Measurements from ENCODE around the gene UTP15.

The UTP15 gene

GRCh38 chr5:73528248-73528647 lies 37.3 kb upstream of the UTP15 start:
- Histone ChIP-seq H3K36me3 (no peaks in the 10 kb centered on the region), H3K9me3 (ENCODE audit: severe bottlenecking) (no peaks in the 10 kb centered on the region), H3K27me3 (ENCODE audit: insufficient read depth, low read depth, severe bottlenecking) (no peaks in the 10 kb centered on the region), H3K27ac (no peak overlapping the region), H3K4me3 (ENCODE audit: low read depth, low read length) (no peak overlapping the region)
- no peak for DNase-seq
- TF ChIP-seq, protein P1, sequence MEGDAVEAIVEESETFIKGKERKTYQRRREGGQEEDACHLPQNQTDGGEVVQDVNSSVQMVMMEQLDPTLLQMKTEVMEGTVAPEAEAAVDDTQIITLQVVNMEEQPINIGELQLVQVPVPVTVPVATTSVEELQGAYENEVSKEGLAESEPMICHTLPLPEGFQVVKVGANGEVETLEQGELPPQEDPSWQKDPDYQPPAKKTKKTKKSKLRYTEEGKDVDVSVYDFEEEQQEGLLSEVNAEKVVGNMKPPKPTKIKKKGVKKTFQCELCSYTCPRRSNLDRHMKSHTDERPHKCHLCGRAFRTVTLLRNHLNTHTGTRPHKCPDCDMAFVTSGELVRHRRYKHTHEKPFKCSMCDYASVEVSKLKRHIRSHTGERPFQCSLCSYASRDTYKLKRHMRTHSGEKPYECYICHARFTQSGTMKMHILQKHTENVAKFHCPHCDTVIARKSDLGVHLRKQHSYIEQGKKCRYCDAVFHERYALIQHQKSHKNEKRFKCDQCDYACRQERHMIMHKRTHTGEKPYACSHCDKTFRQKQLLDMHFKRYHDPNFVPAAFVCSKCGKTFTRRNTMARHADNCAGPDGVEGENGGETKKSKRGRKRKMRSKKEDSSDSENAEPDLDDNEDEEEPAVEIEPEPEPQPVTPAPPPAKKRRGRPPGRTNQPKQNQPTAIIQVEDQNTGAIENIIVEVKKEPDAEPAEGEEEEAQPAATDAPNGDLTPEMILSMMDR (IDR thresholded peaks at IDR 0.05; ENCODE audit: low read depth, low read length): no peak

GRCh38 chr5:73529081-73529480 lies 36.5 kb upstream of the UTP15 start:
- Histone ChIP-seq H3K9me3 (ENCODE audit: severe bottlenecking) (no peaks in the 10 kb centered on the region), H3K4me3 (ENCODE audit: low read depth, low read length) (no peak overlapping the region), H3K27me3 (ENCODE audit: insufficient read depth, low read depth, severe bottlenecking) (no peaks in the 10 kb centered on the region), H3K36me3 (no peaks in the 10 kb centered on the region), H3K27ac (no peak overlapping the region)
- DNase-seq: no peak
- TF ChIP-seq, protein P1 (IDR thresholded peaks at IDR 0.05; ENCODE audit: low read depth, low read length): no peak

- H3K9me3 ChIP-seq (ENCODE audit: severe bottlenecking): no peaks in the 10 kb centered on the region
- no peak for DNase-seq
- TF ChIP-seq, protein P1 (IDR thresholded peaks at IDR 0.05; ENCODE audit: low read depth, low read length): no peak
- no peak overlapping the region for H3K27ac ChIP-seq
- no peaks in the 10 kb centered on the region for H3K27me3 ChIP-seq (ENCODE audit: insufficient read depth, low read depth, severe bottlenecking)
- H3K4me3 ChIP-seq (ENCODE audit: low read depth, low read length): no peak overlapping the region
- no peaks in the 10 kb centered on the region for H3K36me3 ChIP-seq
Observed at GRCh38 chr5:73531356-73531755, 34.2 kb upstream of the UTP15 start.

GRCh38 chr5:73532195-73532594 lies 33.3 kb upstream of the UTP15 start:
- Histone ChIP-seq H3K9me3 (ENCODE audit: severe bottlenecking) (no peaks in the 10 kb centered on the region), H3K27ac (no peak overlapping the region), H3K4me3 (ENCODE audit: low read depth, low read length) (no peak overlapping the region), H3K36me3 (no peaks in the 10 kb centered on the region), H3K27me3 (ENCODE audit: insufficient read depth, low read depth, severe bottlenecking) (no peaks in the 10 kb centered on the region)
- DNase-seq: no peak
- TF ChIP-seq, protein P1 (IDR thresholded peaks at IDR 0.05; ENCODE audit: low read depth, low read length): no peak

GRCh38 chr5:73534011-73534644 lies 31.4 kb upstream of the UTP15 start:
- TF ChIP-seq, protein P1 (IDR thresholded peaks at IDR 0.05; ENCODE audit: low read depth, low read length): no peak
- Histone ChIP-seq H3K27me3 (ENCODE audit: insufficient read depth, low read depth, severe bottlenecking) (no peaks in the 10 kb centered on the region), H3K4me3 (ENCODE audit: low read depth, low read length) (no peak overlapping the region), H3K27ac (no peak overlapping the region), H3K9me3 (ENCODE audit: severe bottlenecking) (no peaks in the 10 kb centered on the region), H3K36me3 (no peaks in the 10 kb centered on the region)
- DNase-seq: no peak

DNA sequence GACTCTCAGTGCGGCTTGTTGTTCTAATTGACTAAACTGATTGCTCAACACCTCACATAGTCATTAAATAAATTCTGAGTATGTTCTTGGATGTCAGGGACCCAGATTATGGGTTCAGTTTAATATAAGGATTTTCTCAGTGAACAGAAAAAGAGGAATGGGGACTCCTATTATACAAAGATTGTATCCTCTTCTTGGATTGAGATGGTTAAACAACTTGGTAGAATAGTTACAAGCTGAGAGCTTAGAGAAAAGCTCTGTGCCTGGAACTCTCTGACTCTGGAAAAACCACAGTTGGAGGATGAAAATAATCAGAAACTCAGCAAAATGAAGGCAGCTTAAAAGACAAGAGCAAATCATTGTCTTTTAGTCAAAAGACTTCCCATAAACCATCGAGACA lies 30.6 kb upstream of the UTP15 start:
- H3K27me3 ChIP-seq (ENCODE audit: insufficient read depth, low read depth, severe bottlenecking): no peaks in the 10 kb centered on the region
- H3K36me3 ChIP-seq: no peaks in the 10 kb centered on the region
- DNase-seq: no peak
- no peaks in the 10 kb centered on the region for H3K9me3 ChIP-seq (ENCODE audit: severe bottlenecking)
- no peak overlapping the region for H3K4me3 ChIP-seq (ENCODE audit: low read depth, low read length)
- H3K27ac ChIP-seq: no peak overlapping the region
- TF ChIP-seq, protein P1 (IDR thresholded peaks at IDR 0.05; ENCODE audit: low read depth, low read length): no peak

Data from WERI-Rb-1 (cell line).